Testis (tissue), 3 donors: ENCODE results near the gene VPS16. TPM values are rescaled to one million over a fixed set of nuclear protein-coding genes. Genes with fewer than 3 reads are reported as not detected.

ENCODE experiments used
- DNase-seq: peaks from one replicate; pipeline ENCODE4 v3.0.0-alpha.2; 2019
- H3K27ac ChIP-seq, 2 donors: fragments of 200-600 bp; sonication (generic); one replicate each; pipeline ENCODE4 v1.5.1; 2019
- H3K27me3 ChIP-seq: fragments of 200-600 bp; sonication (generic); one replicate; pipeline ENCODE4 v1.5.1; 2019
- H3K36me3 ChIP-seq: fragments of 200-600 bp; sonication (generic); one replicate; pipeline ENCODE4 v1.5.1; 2017; ENCODE audit warnings: low read depth; ENCODE audit errors: missing control alignments
- H3K4me1 ChIP-seq: fragments of 200-600 bp; sonication (generic); one replicate; pipeline ENCODE4 v1.5.1; 2019
- H3K4me3 ChIP-seq, 2 donors: fragments of 200-600 bp; sonication (generic); one replicate each; pipeline ENCODE4 v1.5.1; 2017 to 2019
- H3K9me3 ChIP-seq: fragments of 200-600 bp; sonication (generic); one replicate; pipeline ENCODE4 v1.5.1; 2017
- POLR2A ChIP-seq: fragments of 450-650 bp; IDR thresholded peaks from one replicate; pipeline ENCODE4 v1.6.1; 2017; ENCODE audit warnings: antibody characterized with exemption, mild to moderate bottlenecking, moderate library complexity
- WGBS, 2 donors: methylation state at CpG; one replicate each; pipeline ENCODE4 v1.1.5; 2018; 5-methylcytosine and 5-hydroxymethylcytosine counted together
- intact Hi-C: fragments of 100-400 bp; cut with DNase I; formaldehyde crosslinking; loops from one replicate; pipeline ENCODE4 v1.15.1; 2023; ENCODE audit warnings: low total_unique reads
- polyA plus RNA-seq: library from polyadenylated mRNA; stranded (reverse); fragments of 350-450 nt; fragmentation: Illumina TruSeq; extraction: RNeasy Lipid Tissue Mini Kit (QIAGEN cat#74804); gene quantifications from one replicate; pipeline ENCODE4 v1.2.3, GENCODE V29; 2014; ENCODE audit warnings: low read depth, low replicate concordance; ENCODE audit not compliant: insufficient read depth
- total RNA-seq, 2 donors: library from RNA; depleted of rRNA; stranded (reverse); fragments of >200 nt; gene quantifications; one replicate each; pipeline ENCODE4 v1.2.3, GENCODE V29; 2016
- TF ChIP-seq, protein P1 (sequence below), 3 experiments: fragments of 450-650 bp in 2 of 3; fragments of 200-600 bp in 1 of 3; sonication (generic) in 1 of 3; IDR thresholded peaks; one replicate each; pipeline ENCODE4 v1.5.1; 2016 to 2019; ENCODE audit warnings: antibody characterized with exemption in 3 of 3, mild to moderate bottlenecking in 2 of 3, moderate library complexity in 1 of 3

The VPS16 gene
- total and polyA plus RNA-seq, 3 donors from 2014 or later, result 24.3 to 31.4 (median 27.3) TPM

DNA sequence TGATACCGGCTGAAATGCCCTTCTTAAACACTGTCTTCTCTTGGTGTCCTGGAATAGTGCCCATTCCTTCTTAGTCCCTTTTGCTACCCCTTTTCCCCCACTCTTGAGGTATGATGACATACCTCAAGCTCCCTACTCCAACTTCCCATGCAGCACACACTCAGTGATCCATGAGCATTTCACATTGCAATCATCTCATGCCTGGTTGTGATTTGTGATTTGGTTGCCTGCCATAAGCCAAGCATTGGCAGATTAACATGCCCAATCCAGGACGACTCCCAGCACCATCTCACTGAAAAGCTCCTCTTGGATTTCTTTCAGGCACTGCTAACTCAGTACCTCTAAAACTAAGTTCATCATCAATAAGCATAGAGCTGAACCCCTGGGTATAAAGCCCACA lies 18.0 kb downstream of the VPS16 start:
- 91 to 96% methylated on average over 2 of the region's 2 CpGs for WGBS, 2 donors
- Histone ChIP-seq H3K27me3 (no peaks in the 10 kb centered on the region), H3K27ac (no peak overlapping the region), H3K4me3 (no peak overlapping the region), H3K36me3 (no peaks in the 10 kb centered on the region), H3K4me1 (no peaks in the 10 kb centered on the region), H3K9me3 (no peaks in the 10 kb centered on the region)
- intact Hi-C loops, result loop anchor here (10.0 kb wide), 1 partner anchor 694 kb away; no protein-coding TSS in a partner anchor
- TF ChIP-seq, protein P1, sequence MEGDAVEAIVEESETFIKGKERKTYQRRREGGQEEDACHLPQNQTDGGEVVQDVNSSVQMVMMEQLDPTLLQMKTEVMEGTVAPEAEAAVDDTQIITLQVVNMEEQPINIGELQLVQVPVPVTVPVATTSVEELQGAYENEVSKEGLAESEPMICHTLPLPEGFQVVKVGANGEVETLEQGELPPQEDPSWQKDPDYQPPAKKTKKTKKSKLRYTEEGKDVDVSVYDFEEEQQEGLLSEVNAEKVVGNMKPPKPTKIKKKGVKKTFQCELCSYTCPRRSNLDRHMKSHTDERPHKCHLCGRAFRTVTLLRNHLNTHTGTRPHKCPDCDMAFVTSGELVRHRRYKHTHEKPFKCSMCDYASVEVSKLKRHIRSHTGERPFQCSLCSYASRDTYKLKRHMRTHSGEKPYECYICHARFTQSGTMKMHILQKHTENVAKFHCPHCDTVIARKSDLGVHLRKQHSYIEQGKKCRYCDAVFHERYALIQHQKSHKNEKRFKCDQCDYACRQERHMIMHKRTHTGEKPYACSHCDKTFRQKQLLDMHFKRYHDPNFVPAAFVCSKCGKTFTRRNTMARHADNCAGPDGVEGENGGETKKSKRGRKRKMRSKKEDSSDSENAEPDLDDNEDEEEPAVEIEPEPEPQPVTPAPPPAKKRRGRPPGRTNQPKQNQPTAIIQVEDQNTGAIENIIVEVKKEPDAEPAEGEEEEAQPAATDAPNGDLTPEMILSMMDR (IDR thresholded peaks at IDR 0.05), result no peak
- DNase-seq, result no peak

DNA sequence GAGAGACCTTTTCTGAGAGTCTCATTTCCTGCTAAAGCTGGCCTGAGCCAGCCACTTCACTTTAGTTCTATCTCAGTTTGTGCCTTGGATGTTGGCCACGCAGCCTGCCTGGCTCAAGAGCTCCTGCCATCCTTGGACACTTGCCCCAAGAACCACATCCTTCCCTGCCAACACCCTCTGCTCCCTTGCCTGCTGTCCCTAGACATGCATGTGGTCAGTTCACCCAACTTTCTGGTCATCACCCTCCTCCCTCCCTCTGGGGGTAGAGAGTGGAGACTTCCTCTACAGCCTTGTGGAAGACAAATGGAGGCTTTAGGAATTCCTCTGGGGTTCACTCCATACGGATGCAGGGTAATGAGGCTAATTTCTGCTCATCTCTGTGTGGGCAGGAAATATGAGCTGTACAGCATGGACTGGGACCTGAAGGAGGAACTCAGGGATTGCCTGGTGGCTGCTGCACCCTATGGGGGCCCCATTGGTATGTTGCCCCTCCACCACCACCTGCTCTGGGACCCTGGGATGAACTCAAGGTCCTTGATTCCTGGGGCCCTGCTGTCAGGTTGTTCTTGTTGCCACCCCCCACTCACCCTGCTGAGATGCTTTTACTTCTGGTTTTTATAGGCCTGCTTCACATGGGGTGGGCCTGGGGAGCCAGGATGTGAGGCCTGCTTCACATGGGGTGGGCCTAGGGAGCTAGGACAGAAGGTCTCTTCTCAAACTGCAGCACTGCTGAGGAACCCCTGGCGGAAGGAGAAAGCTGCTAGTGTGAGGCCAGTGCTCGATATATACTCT lies 19.0 kb downstream of the VPS16 start:
- Histone ChIP-seq H3K36me3 (no peaks in the 10 kb centered on the region), H3K4me1 (no peaks in the 10 kb centered on the region), H3K27ac (no peak overlapping the region), H3K4me3 (no peak overlapping the region), H3K9me3 (no peaks in the 10 kb centered on the region), H3K27me3 (no peaks in the 10 kb centered on the region)
- TF ChIP-seq, protein P1 (IDR thresholded peaks at IDR 0.05), result no peak
- no peak for TF ChIP-seq POLR2A
- no peak for DNase-seq
- 74 to 86% methylated on average over 3 to 4 of the region's 4 CpGs for WGBS, 2 donors
- intact Hi-C loops, result loop anchor here (10.0 kb wide), 1 partner anchor 695 kb away; no protein-coding TSS in a partner anchor

DNA sequence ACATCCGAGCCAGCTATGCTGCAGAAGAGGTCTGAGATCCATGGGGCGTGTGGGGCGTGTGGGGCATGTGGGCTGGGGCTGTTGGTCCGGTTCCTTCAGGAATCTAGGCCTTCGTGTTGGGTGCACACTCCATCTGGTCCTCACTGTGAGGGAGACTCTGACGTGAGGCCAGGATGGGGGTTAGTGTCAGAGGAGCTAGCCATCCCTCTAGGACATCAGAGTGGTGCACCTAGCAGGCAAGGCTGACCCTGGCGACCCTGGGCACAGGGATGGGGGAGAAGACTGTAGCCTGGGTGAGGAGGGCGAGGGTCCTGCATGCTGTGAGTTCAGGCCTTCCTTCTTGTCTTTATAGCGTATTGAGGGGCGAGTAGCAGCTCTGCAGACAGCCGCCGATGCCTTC lies 24.1 kb downstream of the VPS16 start:
- Histone ChIP-seq H3K36me3 (no peaks in the 10 kb centered on the region), H3K4me1 (no peaks in the 10 kb centered on the region), H3K27ac (no peak overlapping the region), H3K4me3 (no peak overlapping the region), H3K27me3 (no peaks in the 10 kb centered on the region), H3K9me3 (no peaks in the 10 kb centered on the region)
- TF ChIP-seq POLR2A, result no peak
- TF ChIP-seq, protein P1 (IDR thresholded peaks at IDR 0.05), result no peak
- 90 to 96% methylated on average over 7 to 12 of the region's 12 CpGs for WGBS, 2 donors
- intact Hi-C loops, result no loop called here
- no peak for DNase-seq

DNA sequence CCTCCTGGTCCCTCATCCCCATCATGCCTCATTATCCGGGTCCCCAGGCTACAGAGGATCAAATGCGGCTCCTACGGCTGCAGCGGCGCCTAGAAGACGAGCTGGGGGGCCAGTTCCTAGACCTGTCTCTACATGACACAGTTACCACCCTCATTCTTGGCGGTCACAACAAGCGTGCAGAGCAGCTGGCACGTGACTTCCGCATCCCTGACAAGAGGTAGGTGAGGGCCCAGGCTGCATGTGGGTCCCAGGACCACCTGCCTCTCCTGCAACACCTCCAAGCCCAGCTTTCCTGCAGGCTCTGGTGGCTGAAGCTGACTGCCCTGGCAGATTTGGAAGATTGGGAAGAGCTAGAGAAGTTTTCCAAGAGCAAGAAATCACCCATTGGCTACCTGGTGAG lies 24.6 kb downstream of the VPS16 start:
- Histone ChIP-seq H3K36me3 (no peaks in the 10 kb centered on the region), H3K9me3 (no peaks in the 10 kb centered on the region), H3K4me3 (no peak overlapping the region), H3K27me3 (no peaks in the 10 kb centered on the region), H3K4me1 (no peaks in the 10 kb centered on the region), H3K27ac (no peak overlapping the region)
- intact Hi-C loops, result no loop called here
- no peak for TF ChIP-seq POLR2A
- TF ChIP-seq, protein P1 (IDR thresholded peaks at IDR 0.05), result no peak
- WGBS, 2 donors, result 95 to 99% methylated on average over 8 to 10 of the region's 10 CpGs
- no peak for DNase-seq

DNA sequence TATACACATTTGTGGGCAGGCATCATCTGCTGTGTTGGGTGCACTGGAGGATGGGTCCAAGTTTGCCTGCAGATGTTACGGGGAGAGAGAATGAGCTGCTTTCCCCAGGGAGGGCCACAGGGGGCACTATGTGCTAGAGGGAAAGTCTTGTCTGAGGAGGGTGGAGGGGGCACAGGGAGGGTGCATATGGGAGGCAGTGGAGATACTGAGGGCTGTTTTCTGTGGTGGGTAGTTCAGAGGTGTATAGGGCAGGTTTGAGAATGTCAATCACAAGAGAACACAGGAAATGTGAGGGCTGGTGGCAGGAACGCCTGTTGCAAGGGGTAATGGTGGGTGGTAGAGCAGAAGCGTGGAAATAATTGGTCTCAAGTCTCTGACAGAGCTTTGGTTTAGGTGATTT lies 25.1 kb downstream of the VPS16 start:
- DNase-seq, result no peak
- Histone ChIP-seq H3K27me3 (no peaks in the 10 kb centered on the region), H3K4me3 (no peak overlapping the region), H3K36me3 (no peaks in the 10 kb centered on the region), H3K9me3 (no peaks in the 10 kb centered on the region), H3K4me1 (peaks cover 3% of the 10 kb centered on the region), H3K27ac (no peak overlapping the region)
- TF ChIP-seq, protein P1 (IDR thresholded peaks at IDR 0.05), result no peak
- TF ChIP-seq POLR2A, result no peak
- intact Hi-C loops, result no loop called here
- WGBS, 2 donors, result 85 to 88% methylated on average over 3 of the region's 3 CpGs
